Liver (tissue), 3 donors: Measurements from ENCODE around the gene CEP131.

Experiments used
- CTCF ChIP-seq: fragments of 150-350 bp; IDR thresholded peaks from 2 replicates; pipeline ENCODE4 v1.5.1; 2017; ENCODE audit warnings: improper control_type of control experiment, low read depth, low read length; ENCODE audit not compliant: missing input control
- HNF4A ChIP-seq, 2 donors: conservative IDR thresholded peaks; 2 replicates each; pipeline ENCODE4 v1.6.1; 2016; ENCODE audit warnings: antibody characterized with exemption in 2 of 2, mild to moderate bottlenecking in 2 of 2
- RAD21 ChIP-seq, 2 donors: IDR thresholded peaks; 2 replicates each; pipeline ENCODE4 v1.6.1; 2016; ENCODE audit warnings: antibody characterized with exemption in 2 of 2, mild to moderate bottlenecking in 2 of 2
- REST ChIP-seq: IDR thresholded peaks from 2 replicates; pipeline ENCODE4 v1.6.1; 2016; ENCODE audit warnings: antibody characterized with exemption, mild to moderate bottlenecking
- SP1 ChIP-seq: IDR thresholded peaks from 2 replicates; pipeline ENCODE4 v1.6.1; 2018; ENCODE audit warnings: antibody characterized with exemption, mild to moderate bottlenecking
- YY1 ChIP-seq: IDR thresholded peaks from 2 replicates; pipeline ENCODE4 v1.6.1; 2016; ENCODE audit warnings: antibody characterized with exemption, mild to moderate bottlenecking
- donor health status: healthy.
- donor health status: healthy.

GRCh38 chr17:81197409-81197795 lies 25.4 kb downstream of the CEP131 start:
- TF ChIP-seq REST = no peak
- no peak for TF ChIP-seq CTCF
- no peak for TF ChIP-seq RAD21 (IDR thresholded peaks at IDR 0.05)
- TF ChIP-seq YY1 = no peak
- no peak for TF ChIP-seq HNF4A (conservative IDR thresholded peaks at IDR 0.05)
- no peak for TF ChIP-seq SP1
